GM12891 (cell line): ENCODE results near the gene RUNX2.

ENCODE experiments used
- DNase-seq: peaks from one replicate; pipeline ENCODE4 v3.0.0; 2011; ENCODE audit warnings: low spot score; ENCODE audit not compliant: insufficient read length
- FAIRE-seq: peaks from 2 replicates; lab custom pipeline; 2011; peaks lifted over from hg19 to GRCh38; lab: Jason Lieb, UNC
- PAX5 ChIP-seq: IDR thresholded peaks from 2 replicates; pipeline ENCODE4 v1.6.1; 2011; ENCODE audit warnings: low read length, moderate library complexity, mild to moderate bottlenecking; ENCODE audit not compliant: insufficient read depth, severe bottlenecking
- POLR2A ChIP-seq: IDR thresholded peaks from 2 replicates; pipeline ENCODE4 v1.6.1; 2011; ENCODE audit warnings: low read depth, low read length, control low read depth
- POLR2AphosphoS5 ChIP-seq: IDR thresholded peaks from 2 replicates; pipeline ENCODE4 v1.6.1; 2011; ENCODE audit warnings: low read depth, low read length, control low read depth
- POU2F2 ChIP-seq: IDR thresholded peaks from 2 replicates; pipeline ENCODE4 v1.6.1; 2011; ENCODE audit warnings: low read depth, mild to moderate bottlenecking, control low read depth, low read length, moderate library complexity
- SPI1 ChIP-seq: IDR thresholded peaks from 2 replicates; pipeline ENCODE4 v1.6.1; 2011; ENCODE audit warnings: low read depth, low read length, control low read depth
- TAF1 ChIP-seq: IDR thresholded peaks from 2 replicates; pipeline ENCODE4 v1.6.1; 2011; ENCODE audit warnings: low read depth, low read length, control low read depth

Gene RUNX2

GRCh38 chr6:45630801-45631200, 302.7 kb downstream of the RUNX2 start:
- TF ChIP-seq TAF1 (no peak), POLR2A (no peak), PAX5 (no peak), POU2F2 (no peak), POLR2AphosphoS5 (no peak), SPI1 (no peak)
- FAIRE-seq = no peak
- DNase-seq = no peak

GRCh38 chr6:45631396-45631795, 303.3 kb downstream of the RUNX2 start:
- TF ChIP-seq POU2F2 = no peak
- TF ChIP-seq POLR2A = no peak
- TF ChIP-seq POLR2AphosphoS5 = no peak
- TF ChIP-seq SPI1 = no peak
- TF ChIP-seq TAF1 = no peak
- no peak for TF ChIP-seq PAX5
- no peak for FAIRE-seq
- no peak for DNase-seq

- no peak for TF ChIP-seq POLR2A
- no peak for TF ChIP-seq TAF1
- TF ChIP-seq POLR2AphosphoS5 = no peak
- TF ChIP-seq SPI1 = no peak
- no peak for TF ChIP-seq POU2F2
- no peak for TF ChIP-seq PAX5
- DNase-seq = no peak
- no peak for FAIRE-seq
Measured at GRCh38 chr6:45633272-45633908, 305.3 kb downstream of the RUNX2 start.

GRCh38 chr6:45634231-45634630, 306.1 kb downstream of the RUNX2 start:
- DNase-seq = no peak
- no peak for FAIRE-seq

GRCh38 chr6:45635284-45635867, 307.2 kb downstream of the RUNX2 start:
- FAIRE-seq (no peak), DNase-seq (no peak)
- no peak for TF ChIP-seq POU2F2
- TF ChIP-seq PAX5 = no peak
- TF ChIP-seq POLR2AphosphoS5 = no peak
- no peak for TF ChIP-seq TAF1
- no peak for TF ChIP-seq SPI1
- TF ChIP-seq POLR2A = no peak

More at GRCh38 chr6:45634231-45634630, 306.1 kb downstream of the RUNX2 start:
- TF ChIP-seq POLR2AphosphoS5 (no peak), PAX5 (no peak), POU2F2 (no peak), SPI1 (no peak), POLR2A (no peak), TAF1 (no peak)

- TF ChIP-seq POLR2A = no peak
- TF ChIP-seq TAF1 = no peak
- TF ChIP-seq PAX5 = no peak
- TF ChIP-seq POU2F2 = no peak
- TF ChIP-seq SPI1 = no peak
- TF ChIP-seq POLR2AphosphoS5 = no peak
- DNase-seq (no peak), FAIRE-seq (no peak)
Measured at GRCh38 chr6:45637056-45637455, 308.9 kb downstream of the RUNX2 start.

- FAIRE-seq = no peak
- TF ChIP-seq PAX5 (no peak), POLR2AphosphoS5 (no peak), SPI1 (no peak), TAF1 (no peak), POLR2A (no peak), POU2F2 (no peak)
- no peak for DNase-seq
Measured at GRCh38 chr6:45637611-45638257, 309.6 kb downstream of the RUNX2 start.

GRCh38 chr6:45640081-45640491, 312.0 kb downstream of the RUNX2 start:
- TF ChIP-seq TAF1 (no peak), PAX5 (no peak), SPI1 (no peak), POLR2A (no peak), POLR2AphosphoS5 (no peak), POU2F2 (no peak)
- FAIRE-seq (no peak), DNase-seq (no peak)

- FAIRE-seq (no peak), DNase-seq (no peak)
- TF ChIP-seq TAF1 (no peak), SPI1 (no peak), POLR2A (no peak), POLR2AphosphoS5 (no peak), PAX5 (no peak), POU2F2 (no peak)
Measured at GRCh38 chr6:45640811-45641210, 312.7 kb downstream of the RUNX2 start.
